Amniotic epithelial cell (primary cell): Measurements from ENCODE around the gene ITGBL1.

Experiments used
- DNase-seq: peaks from one replicate; pipeline ENCODE4 v3.0.0-alpha.2; 2010; ENCODE audit warnings: low read depth

Gene ITGBL1, protein sequence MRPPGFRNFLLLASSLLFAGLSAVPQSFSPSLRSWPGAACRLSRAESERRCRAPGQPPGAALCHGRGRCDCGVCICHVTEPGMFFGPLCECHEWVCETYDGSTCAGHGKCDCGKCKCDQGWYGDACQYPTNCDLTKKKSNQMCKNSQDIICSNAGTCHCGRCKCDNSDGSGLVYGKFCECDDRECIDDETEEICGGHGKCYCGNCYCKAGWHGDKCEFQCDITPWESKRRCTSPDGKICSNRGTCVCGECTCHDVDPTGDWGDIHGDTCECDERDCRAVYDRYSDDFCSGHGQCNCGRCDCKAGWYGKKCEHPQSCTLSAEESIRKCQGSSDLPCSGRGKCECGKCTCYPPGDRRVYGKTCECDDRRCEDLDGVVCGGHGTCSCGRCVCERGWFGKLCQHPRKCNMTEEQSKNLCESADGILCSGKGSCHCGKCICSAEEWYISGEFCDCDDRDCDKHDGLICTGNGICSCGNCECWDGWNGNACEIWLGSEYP

DNA sequence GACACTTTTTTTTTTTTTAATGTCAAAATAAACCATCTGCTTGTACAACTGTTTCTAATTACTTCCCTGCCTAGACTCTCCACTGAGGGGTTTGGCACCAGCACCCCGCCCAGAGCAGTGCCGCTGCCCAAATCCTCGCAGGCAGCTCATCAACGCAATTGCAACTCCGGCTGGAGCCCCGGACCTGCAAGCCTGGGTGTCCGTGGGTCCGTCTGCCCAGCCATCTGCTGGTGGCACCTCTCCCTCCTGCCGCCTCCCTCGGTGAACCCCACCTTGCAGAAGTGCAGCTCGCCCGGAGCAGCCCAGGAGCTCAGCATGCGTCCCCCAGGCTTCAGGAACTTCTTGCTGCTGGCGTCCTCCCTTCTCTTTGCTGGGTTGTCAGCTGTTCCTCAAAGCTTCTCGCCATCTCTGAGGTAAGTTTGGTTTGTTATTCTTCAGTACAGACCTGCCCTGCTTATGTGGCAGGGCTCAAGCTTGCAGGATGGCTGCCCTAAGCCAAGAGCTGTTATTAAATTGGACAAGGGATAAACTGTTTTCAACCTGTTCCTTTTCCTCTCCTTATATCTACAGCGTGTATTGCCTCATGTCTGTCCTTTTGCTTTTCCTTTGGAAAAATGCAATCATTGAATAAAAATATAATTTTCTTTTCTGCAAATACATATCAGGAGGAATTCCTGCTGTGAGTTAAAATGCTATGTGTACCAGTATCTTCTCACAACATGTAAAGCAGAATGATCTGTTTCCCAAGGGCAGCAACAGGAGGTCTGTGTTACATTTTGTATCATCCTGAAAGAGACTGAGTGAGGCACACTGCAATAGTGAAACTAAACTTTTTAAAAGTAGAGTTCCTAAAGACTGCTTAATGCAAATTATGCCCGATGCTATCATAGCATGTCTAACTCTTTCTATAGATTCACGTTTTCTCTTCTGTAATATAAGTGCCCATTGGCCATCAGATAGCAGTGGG lies at the start of gene ITGBL1:
Gene ITGBL1, plus strand, starts transcription at position 157 of the 967 bp plus-strand sequence. Its CDS starts 159 bp downstream, at position 316.
- no peak for DNase-seq

GRCh38 chr13:101406791-101407190 lies 45.7 kb upstream of the ITGBL1 start:
- peak; percentile 33 for DNase-seq

GRCh38 chr13:101408154-101408553 lies 44.3 kb upstream of the ITGBL1 start:
- no peak for DNase-seq

GRCh38 chr13:101408992-101409656 lies 43.4 kb upstream of the ITGBL1 start:
- DNase-seq: no peak

GRCh38 chr13:101412076-101412475 lies 40.4 kb upstream of the ITGBL1 start:
- no peak for DNase-seq

GRCh38 chr13:101415358-101416174 lies 36.9 kb upstream of the ITGBL1 start:
- DNase-seq: no peak

DNA sequence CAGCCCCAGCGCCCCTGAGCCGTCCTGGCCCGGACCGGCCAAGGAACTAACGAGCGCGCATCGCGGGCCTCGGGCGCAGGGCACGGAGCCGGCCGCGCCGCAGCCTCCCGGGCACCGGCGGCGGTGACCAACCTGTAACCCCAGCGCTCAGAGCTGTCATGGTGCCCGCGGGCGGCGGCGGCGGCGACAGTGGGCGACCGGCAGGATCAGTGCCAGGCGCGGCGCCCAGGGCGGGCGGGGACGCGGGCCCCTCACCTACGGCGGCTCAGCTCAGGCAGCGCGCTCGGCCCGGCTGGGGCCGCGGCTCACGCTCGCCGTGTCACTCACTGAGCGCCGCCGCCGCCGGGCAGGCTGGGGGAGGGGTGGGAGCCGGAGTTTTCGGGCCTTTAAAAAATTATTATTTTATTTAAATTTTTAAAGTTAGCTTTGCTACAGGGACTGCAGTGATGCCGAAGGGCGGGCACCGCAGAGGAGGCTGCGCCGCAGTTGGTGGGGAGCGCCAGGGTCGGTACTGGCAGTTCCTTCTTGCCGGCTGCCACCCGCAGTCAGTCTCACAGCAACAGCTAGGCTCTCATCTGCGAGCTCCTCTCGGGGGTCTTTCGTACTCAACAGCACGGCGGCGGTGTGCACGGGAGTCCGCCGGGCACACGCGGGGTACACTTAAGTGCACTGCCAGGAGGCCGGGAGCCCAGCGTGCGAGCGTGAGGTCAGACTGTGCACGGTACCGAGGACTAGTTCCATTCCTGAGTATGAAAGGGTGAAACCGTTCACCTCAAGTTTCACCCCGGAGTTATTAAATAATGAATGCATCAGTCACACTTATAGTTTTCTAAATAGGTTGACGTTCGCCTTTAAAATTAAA lies 36.1 kb upstream of the ITGBL1 start, which contains the start of gene NALCN:
Gene NALCN, minus strand, starts transcription at position 328 of the 862 bp plus-strand sequence. CDS start 17,382 bp downstream, outside the sequence.
- DNase-seq: peak; percentile 29

GRCh38 chr13:101417043-101417406 lies 35.5 kb upstream of the ITGBL1 start:
- peak; percentile 87 for DNase-seq

GRCh38 chr13:101417501-101417900 lies 35.0 kb upstream of the ITGBL1 start:
- no peak for DNase-seq

- DNase-seq: no peak
These were observed 28.6 kb upstream of the ITGBL1 start for GRCh38 chr13:101423872-101424271.

- no peak for DNase-seq
These were observed 27.9 kb upstream of the ITGBL1 start for GRCh38 chr13:101424381-101425155.

DNA sequence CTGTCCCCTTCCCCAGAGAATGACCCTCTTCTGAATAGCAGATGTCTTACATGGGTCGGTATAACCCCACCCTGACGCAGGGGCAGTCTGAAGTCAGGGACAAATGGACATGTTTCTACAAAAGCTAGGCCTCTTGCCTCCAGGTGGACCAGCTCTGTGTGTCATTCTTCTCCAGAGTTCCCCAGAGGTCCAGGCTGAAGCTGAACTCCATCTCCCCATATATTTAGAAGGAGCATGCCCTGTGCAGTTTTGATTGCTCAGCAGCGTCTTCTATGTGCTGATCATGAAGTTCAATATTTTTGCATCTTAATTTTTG lies 27.4 kb upstream of the ITGBL1 start:
- DNase-seq: no peak

DNA sequence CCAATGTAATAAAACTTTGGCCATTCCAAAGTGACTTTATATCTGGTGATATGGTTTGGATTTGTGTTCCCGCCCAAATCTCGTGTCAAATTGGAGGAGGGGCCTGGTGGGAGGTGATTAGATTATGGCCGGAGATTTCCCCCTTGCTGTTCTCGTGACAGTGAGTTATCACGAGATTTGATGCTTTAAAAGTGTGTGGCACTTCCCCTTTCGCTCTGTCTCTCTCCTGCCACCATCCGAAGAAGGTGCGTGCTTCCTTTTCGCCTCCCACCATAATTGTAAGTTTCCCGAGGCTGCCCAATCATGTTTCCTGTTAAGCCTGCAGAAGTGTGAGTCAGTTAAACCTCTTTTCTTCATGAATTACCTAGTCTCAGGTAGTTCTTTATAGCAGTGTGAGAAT lies 26.9 kb upstream of the ITGBL1 start:
- DNase-seq: no peak

GRCh38 chr13:101429733-101430132 lies 22.7 kb upstream of the ITGBL1 start:
- DNase-seq: peak; percentile 42

- DNase-seq: no peak
These were observed 18.6 kb upstream of the ITGBL1 start for GRCh38 chr13:101433895-101434294.

GRCh38 chr13:101434486-101434885 lies 18.0 kb upstream of the ITGBL1 start:
- peak; percentile 35 for DNase-seq

GRCh38 chr13:101447852-101448251 lies 4.6 kb upstream of the ITGBL1 start:
- no peak for DNase-seq

DNA sequence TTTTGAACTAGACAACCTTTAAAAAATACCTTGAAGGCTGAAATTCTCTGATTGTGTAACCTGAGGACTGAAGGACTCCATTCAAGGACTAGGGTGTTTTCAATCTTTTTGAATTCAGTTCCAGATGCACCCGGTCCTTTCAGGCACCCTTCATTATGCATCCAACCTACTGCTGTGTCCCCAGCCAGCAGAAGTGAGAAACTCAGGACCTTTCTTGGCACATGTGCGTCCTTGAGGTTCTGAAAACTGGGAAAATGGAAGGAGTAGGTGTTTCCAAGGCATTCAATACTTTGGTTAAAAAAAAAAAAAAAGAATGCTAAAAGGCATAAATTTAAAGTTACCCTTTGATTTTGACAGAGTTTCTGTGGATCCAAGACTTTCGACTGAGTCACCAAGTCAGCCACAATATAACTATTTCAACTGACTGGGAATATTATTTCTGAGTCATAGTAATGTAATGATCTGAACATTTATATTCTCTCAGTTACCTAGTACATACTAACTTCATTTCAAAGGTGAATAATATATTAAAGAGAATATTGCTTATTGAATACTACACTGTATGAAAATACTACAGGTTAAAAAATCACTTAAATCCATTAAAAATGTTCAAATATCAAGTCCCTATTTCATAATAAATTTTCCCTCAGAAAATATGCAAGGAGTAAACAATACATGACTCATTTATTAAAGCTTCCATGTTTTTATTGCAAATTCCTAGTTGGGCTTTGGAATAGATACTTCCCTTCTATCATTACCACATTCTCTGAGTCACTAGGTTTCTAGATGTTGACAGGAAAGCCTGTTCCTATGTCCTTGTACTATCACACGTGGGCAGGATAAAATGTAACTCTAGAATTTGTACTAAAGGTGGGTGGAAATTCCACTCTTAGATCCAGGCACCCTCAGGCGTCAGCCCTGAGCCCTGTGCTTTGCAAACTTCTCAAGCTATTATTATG lies 2.4 kb upstream of the ITGBL1 start:
- DNase-seq: peak; percentile 93
